ENCODE data around the gene RASAL2.
A peak's percentile ranks its signal among the peaks of the same experiment; 100 is the strongest.

Gene RASAL2

DNA sequence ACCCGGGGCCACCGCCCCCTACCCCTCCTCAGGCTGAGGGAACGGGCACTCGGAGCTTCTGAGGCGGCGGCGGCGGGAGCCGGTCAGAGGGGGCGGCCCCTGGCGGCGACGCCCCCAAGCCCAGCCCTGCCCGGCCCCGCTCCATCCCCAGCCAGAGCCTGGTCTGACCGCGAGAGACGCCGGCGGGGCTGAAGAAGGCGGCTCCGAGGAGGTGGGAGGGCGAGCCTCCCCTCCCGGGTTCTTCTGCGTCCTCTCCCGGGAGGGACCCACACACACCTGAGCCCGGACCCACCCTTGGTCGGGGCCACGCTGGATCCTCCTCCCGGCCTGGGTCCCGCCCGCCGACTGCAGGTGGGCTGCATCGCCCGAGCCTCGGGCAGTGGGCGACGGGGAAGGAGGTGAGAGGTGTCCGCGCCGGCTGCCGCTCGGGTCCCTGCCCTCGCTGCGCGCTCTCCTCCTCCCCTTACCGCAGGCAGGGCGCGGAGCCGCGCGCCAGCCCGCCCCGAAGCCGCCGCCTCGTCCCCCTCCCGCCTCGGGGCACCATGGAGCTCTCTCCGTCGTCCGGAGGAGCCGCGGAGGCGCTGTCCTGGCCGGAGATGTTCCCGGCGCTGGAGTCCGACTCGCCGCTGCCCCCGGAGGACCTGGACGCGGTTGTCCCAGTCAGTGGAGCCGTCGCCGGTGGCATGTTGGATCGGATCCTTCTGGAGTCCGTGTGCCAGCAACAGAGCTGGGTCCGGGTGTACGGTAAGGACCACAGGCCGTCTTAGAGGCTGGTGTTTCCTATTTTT lies at the start of gene RASAL2:
RASAL2 (plus strand) TSS at position 154 of the 788 bp plus-strand sequence; CDS start at position 543, 389 bp downstream.
- peak; percentile 9 for DNase-seq (ENCODE audit: low spot score)

DNA sequence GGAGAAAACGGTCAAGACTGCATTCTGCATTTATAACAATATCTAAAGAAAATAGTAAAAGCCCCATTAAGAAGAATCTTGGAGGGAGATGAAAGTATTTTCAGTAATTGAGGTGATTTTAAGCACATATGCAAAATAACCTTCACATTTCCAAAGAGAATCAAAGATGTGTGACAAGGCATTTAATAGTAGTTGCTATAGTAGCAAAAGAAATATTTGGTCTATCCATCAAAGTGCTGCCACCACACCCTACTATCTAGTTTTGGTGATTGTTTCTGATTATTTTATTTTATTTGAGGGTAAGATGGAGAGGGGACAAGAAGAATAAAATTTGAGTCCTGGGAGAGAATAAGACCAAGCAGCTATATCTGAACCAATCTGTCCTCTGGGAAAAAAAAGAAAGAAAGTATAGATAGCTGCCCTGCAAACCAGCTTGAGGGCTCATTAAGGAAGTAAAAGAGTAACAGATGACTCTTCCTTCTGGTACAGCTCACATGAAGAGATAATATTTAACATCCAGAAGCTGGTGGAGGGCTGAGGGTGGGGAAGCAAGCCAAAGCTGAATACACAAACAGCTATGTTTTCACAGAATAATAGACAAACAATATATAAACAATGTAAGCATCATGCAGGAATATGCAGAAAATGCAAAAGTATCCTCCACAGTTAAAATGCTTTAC lies 47.2 kb upstream of the RASAL2 start:
- DNase-seq (ENCODE audit: low spot score), result no peak

DNA sequence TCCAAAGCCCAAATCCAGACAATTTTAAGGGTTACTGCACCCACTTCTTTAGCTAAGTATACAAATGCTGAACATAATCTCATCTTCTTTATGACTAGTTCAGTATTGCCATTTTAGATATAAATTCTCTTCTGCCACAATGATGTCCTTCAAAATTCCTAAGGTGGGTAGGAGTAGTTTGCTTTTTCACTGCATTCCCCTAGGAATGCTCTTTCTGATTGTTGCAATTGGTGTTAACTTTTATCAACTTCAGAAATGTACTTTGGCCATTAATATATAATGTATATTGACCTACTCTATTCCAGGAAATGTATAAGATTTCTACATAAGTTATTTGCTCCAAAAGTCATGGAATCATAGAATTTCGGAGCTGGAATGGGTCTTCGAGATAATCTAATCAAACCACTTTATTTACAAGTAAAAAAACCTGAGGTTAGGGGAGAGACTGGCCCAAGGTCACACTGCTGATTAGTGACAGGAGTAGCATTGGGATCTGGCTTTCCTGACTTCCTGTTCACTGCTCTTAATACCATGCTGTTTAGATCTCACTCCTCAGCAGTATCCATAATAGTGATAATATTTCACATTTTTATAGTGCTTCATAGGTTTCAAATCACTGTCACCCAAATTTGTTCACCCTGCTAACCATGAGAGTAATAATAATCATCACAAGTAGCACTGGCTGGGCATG lies 46.4 kb upstream of the RASAL2 start:
- DNase-seq (ENCODE audit: low spot score), result no peak

DNA sequence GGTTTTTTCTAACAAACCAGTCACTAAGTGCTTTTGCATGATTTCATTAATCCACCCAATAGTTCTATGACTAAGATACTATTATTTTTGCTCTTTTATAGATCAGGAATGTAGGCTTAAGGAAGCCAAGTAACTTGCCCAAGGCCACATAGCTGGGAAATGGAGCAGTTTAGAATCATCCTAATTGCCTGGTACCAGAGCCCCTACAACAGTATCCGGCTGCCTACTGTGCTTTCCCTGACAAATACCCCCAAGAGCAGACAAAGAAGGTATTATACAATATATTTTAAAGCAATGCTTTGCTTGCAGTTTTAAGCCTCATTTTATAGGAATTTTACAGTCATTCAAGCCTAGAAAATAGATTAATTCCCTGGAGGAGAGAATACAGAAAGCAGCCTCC lies 45.5 kb upstream of the RASAL2 start:
- no peak for DNase-seq (ENCODE audit: low spot score)

DNA sequence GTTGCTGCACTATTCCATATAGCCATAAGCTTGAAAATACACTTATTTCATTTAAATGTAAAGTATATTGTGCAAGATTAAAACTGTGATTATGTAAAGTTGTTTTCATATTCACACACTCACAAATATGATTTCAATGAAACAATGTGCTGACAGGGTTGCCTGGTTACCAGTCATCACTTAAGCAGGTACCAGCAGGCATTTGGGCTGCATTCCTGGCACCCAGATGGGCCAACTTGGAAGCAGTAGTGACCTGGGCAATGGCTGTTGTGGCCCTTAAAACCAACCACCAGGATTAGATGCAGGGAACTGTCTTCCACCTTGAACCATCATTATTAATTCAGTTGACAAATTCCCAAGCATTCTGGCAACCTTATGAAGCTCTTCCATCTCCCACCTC lies 45.0 kb upstream of the RASAL2 start:
- DNase-seq (ENCODE audit: low spot score), result no peak

DNA sequence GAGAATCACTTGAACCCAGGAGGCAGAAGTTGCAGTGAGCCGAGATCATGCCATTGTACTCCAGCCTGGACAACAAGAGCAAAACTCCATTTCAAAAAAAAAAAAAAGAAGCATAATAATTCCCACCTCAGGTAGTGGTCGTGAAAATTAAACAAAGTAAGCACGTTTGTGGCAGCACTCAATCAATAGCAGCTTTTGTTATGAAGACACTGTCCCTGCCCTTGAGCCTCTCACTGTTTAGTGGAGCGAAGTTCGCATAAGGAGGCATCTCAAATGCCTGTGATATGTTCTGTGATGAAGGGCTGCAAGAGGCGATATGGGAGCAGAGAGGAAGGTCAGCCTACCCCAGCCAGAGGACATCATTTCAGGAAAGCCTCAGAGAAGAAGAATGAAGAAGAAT lies 43.8 kb upstream of the RASAL2 start:
- no peak for DNase-seq (ENCODE audit: low spot score)

DNA sequence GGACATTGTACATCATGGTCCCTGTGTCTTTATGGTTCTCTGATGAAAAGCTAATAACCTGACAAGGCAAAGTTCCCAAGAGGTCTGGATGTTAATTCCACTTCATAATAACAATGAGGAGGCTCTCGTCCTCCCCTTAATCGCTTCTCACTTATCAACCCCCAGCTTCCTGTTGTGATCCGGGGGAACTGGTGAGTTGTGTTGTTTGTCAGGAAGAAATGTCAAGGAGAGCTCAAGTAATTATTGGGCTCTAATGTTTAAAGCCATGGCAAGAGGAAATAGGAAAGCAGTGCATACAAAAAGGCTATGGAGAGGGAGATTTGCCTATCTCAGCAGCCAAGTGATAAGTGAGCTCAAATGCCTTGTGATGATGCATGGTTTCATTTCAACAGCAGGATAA lies 42.8 kb upstream of the RASAL2 start:
- no peak for DNase-seq (ENCODE audit: low spot score)

DNA sequence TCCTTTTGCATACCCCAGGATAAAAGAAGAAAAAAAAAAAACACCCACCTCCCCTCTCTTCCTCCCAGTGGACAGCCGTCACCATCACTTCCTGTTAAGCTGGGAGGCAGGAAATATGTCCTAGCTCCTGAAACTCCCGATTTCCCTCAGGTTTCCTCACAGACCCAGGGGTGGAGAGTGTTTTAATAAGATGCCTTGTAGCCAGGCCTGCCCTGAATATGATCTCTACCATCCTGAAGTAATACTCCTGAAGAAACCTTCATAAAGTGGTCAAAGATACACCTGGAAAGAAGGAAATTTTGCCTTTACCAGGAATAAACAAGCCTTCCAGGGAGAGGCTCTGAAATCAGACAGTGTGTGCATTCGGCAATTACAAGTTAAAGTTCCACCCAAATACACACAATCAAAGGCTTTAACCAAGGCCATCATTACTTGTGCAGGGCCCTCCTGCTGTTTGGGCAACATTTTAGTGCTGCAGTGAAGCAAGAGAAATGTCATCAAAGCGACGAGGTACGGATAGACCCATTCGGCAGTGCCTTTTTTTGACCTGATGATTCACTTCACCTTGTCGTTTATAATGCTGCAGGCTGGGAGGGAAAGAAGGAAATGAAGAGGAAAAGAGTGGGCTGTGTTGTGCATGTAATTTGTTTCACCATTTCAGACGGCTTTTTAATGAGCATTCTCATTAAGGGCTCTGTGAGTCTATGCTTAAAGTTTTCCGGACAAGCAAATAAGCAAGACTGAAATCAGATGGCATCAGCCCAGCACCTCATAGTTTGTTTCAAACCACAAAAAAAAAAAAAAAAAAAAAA lies 41.0 kb upstream of the RASAL2 start:
- no peak for DNase-seq (ENCODE audit: low spot score)

DNA sequence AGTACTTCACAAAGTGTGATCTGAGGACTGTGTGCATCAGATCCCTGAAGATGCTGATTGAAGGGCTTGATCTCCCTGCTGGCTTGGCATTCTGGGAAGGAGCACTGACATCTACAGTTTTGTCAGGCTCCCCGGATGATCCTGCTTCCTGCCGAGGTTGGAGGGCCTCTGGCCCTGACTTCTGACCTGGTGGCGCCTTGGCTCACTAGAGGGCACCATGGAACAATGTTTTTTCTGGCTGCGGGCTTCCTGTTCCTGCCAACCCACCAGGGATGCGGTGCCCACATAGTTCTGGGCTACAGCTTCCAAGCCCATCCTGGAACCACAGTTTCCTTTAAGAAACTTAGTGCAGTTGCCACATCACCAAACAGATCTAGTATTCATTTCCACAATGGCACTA lies 38.8 kb upstream of the RASAL2 start:
- no peak for DNase-seq (ENCODE audit: low spot score)

DNA sequence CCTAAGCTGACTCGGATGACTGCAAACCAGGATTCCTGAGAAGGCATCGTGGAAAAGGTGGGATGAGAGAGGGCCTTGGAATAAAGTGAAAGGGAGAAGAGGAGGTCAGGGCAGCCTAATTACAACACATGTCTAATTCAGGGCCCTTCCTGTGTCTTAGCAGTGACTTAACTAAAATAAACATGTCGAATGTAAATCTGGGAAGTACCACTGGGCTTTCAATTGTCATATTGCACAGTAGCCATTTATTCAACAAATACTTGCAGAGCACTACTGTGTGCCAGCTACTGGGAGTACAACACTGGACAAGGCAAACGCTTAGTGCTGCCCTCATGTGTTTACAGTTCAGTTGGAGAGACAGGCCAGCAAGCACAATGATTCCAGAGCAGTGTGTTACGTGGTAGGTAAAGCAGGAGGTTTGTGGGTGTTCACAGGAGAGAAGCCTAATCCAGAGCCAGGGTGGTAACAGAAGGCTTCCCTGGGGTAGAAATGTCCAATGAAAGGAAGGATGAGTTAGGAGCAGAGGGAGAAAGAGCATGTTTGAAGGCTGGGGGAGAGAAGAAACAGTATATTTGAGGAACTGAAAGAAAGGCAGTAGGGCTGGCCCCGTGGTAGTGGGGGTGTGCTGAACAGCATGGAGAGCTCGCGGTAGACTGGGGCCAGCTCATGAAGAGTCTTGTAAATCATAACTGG lies 38.0 kb upstream of the RASAL2 start:
- no peak for DNase-seq (ENCODE audit: low spot score)

DNA sequence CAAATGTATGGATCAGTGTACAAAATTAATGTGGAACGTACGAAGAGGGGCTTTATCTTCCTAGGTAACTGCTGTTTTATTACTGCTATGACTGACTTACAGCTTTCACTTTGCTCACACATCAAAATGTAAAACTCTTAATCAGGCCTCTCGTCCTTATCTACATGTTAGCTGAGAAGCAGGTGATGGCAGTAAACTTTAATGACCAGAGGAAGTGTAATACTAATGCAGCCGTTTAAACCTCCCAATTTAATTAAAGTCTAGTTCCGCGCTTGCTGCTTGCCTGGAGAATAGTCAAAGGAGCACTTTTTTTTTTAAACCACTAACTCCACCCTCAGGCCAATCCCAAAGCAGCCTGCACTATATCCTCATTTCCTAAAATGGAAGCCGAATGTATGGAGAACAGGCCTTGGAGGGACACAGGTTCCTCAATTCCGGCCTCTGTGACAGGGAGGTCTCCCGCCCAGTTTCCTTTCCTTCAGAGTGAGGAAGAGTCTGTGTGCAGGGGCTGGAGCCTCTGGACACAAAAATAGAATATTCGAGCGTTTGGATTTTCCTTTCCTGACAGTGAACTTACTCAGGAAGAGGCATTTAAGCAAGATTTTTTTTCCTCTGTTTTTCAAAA lies 36.7 kb upstream of the RASAL2 start:
- no peak for DNase-seq (ENCODE audit: low spot score)

DNA sequence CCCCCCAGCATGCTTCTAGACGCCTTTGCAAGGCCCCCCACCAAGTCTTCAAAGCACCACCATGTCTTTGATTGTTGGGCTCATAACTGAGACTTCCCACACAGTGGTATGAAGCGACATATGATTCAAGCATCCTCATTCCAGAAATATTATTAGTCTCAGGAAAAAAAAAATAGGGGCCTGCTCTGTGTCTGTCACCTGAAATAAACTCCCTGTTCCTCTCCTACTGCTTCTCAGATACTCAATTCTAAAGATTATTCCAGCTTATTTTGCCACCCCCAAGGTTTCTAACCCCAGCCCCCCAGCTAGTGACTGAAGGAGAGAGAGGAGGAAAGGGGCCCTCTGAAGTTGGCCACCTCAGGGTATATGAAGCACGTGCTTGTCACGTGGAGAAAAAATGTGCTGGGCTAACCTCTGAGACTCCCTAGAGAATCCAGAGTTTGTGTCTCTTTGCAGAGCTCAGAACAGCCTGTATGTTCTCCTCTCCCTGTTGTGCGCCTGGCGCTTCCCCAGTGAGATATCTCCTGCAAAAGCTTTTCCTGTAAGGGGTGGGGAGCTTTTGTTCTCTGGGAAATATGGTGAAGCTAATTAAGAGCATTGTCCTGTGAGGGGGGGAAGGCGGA lies 35.9 kb upstream of the RASAL2 start:
- DNase-seq (ENCODE audit: low spot score), result no peak

DNA sequence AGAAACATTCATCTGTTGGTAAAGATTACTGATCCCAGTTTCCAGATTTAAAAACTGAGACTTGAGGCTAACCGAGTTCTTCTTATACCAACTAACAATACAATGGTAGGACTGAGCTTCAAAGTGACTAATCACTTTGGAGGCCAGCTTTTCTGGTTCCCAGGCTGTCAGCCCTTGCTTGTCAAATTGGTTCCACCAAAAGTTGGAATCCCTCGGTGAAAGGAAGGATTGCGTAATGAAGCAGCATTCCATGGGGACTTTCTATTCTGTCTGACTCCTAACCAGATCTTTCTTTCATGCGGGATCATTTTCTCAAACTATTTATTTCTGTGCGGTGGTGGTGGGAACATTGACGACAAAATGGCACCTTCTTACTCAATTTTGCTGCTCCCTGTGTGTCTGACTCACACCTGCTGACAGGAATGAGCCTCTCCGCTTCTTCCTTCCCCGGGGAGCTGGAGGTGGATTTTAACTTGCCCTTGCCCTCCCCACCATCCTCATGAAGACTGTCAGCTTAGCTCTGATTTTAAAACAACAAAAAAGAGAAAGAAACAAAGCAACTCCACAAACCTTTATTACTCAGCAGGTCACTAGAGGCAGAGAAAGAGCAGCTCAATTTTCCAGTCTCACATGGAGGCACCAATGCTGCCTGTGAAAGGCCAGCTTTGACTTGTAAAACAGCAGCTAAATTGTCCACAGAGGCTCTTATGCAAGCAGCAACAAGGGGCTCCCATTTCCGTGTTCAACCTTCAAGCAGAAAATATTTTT lies 32.9 kb upstream of the RASAL2 start:
- DNase-seq (ENCODE audit: low spot score), result no peak

DNA sequence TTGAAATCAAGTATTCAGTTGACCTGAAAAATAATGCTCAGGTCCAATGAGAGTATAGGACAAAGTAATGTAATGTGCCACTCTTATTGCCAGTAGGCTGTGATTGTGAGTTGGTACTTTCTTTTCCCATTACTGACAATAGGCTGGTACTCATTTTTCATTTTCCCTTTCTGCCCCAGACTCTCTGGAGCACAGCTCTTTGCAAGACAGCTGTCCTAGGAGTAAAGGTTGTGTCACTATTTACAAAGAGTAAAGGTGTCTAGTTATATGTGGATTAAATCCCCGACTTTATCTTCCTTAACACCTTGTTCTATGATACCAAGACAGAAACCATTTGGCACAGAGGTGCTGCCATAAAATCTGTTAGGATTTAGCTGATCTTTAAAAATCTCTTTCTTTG lies 32.3 kb upstream of the RASAL2 start:
- no peak for DNase-seq (ENCODE audit: low spot score)

DNA sequence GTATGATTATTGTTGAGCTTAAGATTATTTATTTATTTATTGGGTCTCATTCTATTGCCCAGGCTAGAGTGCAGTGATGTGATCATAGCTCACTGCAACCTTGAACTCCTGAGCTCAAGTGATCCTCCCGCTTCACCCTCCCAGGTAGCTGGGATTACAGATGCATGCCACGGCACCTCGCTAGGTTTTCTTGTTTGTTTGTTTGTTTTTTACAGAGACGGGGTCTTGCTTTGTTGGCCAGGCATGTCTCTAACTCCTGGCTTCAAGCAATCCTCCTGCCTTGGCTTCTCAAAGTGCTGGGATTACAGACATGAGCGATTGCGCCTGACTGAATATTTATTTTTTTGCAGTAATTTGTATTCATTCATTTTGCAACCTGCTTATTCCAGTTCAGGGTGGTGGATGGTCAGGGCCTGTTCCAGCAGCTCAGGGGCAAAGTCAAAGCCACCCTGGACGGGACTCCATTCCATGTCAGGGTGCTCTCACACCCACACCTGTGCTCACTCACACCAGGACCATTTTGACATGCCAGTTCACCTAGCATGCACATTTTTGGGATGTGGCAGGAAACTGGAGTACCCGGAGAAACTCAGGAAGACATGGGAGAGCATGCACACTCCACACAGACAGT lies 29.6 kb upstream of the RASAL2 start:
- DNase-seq (ENCODE audit: low spot score), result no peak

DNA sequence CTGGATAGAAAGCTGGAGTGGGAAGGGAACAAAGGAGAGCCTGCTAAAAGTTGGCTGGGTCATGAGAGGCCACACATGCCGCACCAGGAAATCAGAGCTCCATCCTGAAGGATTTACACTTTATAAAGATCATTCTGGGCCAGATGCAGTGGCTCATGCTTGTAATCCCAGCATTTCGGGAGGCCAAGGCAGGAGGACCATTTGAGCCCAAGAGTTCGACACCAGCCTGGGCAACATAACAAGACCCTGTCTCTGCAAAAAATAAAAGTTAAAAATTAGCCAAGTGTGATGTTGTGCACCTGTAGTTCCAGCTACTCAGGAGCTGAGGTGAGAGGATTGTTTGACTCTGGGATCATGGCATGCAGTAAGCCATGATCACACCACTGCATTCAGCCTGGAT lies 28.7 kb upstream of the RASAL2 start:
- DNase-seq (ENCODE audit: low spot score), result no peak

DNA sequence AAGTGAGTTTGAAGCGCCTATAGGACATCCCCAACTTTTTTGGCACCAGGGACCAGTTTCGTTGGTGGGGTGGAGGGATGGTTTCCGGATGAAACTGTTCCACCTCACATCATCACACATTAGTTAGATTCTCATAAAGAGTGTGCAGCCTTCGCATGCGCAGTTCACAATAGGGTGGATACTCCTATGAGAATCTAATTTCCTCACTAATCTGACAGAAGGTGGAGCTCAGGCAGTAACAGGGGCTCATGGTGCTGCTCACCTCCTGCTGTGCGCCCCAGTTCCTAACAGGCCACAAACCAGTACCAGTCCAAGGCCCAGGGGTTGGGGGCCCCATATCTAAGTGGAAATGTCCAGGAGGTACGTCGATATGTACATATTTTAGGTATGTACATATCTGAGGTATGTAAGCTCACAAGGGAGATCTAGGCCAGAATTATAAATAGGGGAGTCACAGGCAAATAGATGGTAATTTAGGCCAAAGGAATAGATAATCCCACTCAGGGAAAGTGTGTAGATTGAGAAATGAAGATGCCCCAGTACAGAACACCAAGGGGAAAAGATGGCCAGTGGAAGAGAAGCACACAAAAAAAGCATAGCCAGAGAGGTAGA lies 27.5 kb upstream of the RASAL2 start:
- no peak for DNase-seq (ENCODE audit: low spot score)

DNA sequence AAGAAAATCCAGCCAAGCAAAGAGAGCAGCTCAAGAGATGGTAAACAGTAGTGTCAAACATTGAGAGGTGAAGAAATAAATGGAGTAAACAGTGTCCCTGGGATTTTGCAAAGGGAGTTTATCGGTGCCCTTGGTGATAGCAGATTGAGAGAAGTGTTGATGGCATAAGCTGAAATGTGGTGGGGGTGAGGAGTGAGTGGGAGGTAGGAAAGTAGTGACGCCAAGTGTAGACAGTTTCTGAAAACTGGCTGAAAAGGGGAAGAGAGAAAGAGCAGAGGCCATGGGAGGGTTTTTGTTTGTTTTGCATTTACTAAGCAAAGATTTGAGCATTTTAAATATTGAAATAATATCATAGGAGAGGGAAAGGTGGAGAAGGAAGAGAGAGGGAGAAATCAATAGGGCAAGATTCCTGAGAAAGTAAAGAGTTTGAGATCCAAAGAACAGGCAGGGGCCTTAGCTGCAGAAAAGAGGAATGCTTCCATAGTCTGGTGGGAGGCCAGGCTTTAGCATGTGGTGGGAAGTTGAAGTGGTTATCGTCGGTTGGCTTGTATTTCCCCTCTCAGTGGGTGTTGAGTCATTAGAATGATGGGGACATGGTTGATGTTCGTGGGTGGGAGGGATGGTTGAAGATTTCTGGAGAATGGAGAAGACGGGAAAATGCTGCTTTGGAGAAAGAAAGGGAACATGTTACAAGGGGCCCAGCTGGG lies 26.8 kb upstream of the RASAL2 start:
- no peak for DNase-seq (ENCODE audit: low spot score)
